ENCODE measurements around the gene COL4A2. TPM values are rescaled to one million over a fixed set of nuclear protein-coding genes. Genes with fewer than 3 reads are reported as not detected.

The COL4A2 gene
- total RNA-seq, 2 donors from 2014 or later, result not detected

DNA sequence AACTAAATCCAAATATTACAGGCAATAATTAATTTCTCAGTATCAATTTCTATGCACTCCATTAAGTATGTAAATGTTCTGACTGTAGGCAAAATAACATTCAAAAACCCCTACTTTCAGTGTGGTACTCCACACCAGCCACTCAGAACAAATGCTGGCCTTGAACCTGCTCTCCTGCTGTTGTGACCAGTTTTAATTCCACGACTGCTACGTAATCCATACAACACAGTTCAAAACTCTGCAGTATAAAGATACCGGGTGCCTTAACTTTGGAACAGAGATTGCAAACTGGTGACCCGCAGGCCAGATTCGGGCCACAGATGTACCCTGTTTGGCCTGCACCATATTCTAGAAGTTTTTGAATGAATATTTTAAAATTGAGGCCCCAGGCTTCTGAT lies 30.5 kb upstream of the COL4A2 start:
- no peak for ATAC-seq (replicated peaks in 1 of 2)
- Mint-ChIP-seq H3K36me3 (ENCODE audit: insufficient read depth in 2 of 2) (no peaks in the 10 kb centered on the region), H3K4me3 (no peak overlapping the region), H3K4me1 (ENCODE audit: low read depth) (peaks cover 12% of the 10 kb centered on the region), H3K27me3 (ENCODE audit: low read depth) (peaks cover 40% of the 10 kb centered on the region), H3K9me3 (no peaks in the 10 kb centered on the region), H3K27ac (no peak overlapping the region)
- DNase-seq, result no peak

DNA sequence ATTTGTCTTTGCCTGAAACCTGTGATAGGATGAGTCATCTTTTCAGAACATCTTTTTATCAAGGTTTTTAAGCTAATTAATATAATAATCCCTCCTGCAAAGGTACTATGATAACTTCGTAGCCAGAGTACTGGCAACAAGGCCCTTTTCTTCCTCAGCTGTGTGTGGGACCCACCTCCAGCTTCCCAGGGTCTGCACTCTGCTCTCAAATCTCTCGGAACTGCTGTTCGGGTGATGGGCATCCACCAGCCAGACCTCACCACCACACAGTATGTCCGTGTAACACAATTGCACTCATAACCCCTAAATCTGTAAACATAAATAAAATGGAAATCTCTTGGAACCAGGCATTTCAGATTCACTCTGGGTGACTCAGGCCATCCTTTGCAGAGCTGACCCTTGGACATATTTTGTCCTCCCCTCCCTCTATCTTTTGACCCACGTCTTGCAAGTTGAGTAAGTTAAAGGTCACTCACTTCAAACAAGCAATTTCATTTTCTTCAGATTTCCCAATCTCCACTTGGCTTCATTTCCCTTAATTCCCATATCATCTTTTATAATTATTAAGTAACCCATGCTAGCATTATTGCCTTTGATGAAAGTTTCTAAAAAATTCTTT lies 29.6 kb upstream of the COL4A2 start:
- no peaks in the 10 kb centered on the region for H3K36me3 Mint-ChIP-seq (ENCODE audit: insufficient read depth in 2 of 2)
- DNase-seq (no peak), ATAC-seq (replicated peaks in 1 of 2) (no peak)
- H3K27me3 Mint-ChIP-seq (ENCODE audit: low read depth), result peaks cover 48% of the 10 kb centered on the region
- no peak overlapping the region for H3K4me3 Mint-ChIP-seq
- no peak overlapping the region for H3K27ac Mint-ChIP-seq
- H3K4me1 Mint-ChIP-seq (ENCODE audit: low read depth), result peaks cover 12% of the 10 kb centered on the region
- H3K9me3 Mint-ChIP-seq, result no peaks in the 10 kb centered on the region

DNA sequence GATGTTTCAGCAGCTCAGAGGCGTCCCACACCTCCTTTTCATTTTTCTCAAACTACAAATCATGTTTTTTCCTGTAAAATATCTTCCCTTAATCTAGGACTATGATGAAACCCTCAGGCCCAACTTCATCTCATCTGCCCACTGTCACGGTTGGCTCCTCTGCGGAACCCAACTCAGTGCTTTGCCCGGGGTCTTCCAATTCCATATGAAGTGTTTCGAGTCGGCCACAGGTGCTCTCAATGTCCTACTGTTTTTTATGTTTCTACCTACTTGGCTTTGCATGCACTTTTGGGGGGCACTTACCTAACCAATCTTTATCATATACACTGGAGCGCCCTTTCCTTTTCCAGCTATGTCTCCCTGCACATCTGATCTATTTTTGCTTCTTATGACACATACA lies 28.2 kb upstream of the COL4A2 start:
- ATAC-seq (replicated peaks in 1 of 2) (no peak), DNase-seq (no peak)
- Mint-ChIP-seq H3K36me3 (ENCODE audit: insufficient read depth in 2 of 2) (no peaks in the 10 kb centered on the region), H3K9me3 (no peaks in the 10 kb centered on the region), H3K27me3 (ENCODE audit: low read depth) (peaks cover 45% of the 10 kb centered on the region), H3K27ac (no peak overlapping the region), H3K4me1 (ENCODE audit: low read depth) (peaks cover 12% of the 10 kb centered on the region), H3K4me3 (no peak overlapping the region)

DNA sequence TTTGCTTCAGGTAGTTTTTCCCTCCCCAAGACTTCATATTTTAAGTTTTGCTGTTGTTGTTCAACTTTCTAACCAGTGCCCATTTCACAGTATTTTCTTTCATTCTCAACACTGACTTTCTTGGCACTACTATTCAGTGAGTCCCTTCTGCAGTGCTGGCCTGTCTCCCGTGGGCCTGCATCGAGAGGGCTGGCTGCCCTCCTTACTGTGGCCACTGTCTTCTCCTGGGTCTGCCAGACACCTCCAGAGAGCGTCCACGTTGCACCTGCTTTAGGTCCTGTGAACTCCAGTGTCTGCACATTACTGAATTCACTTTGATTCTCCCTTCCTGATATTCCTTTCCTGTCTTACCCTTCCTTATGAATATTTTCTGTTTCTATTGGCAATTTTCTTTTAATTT lies 27.4 kb upstream of the COL4A2 start:
- H3K27ac Mint-ChIP-seq, result no peak overlapping the region
- H3K4me3 Mint-ChIP-seq, result no peak overlapping the region
- H3K36me3 Mint-ChIP-seq (ENCODE audit: insufficient read depth in 2 of 2), result no peaks in the 10 kb centered on the region
- no peaks in the 10 kb centered on the region for H3K9me3 Mint-ChIP-seq
- no peak for ATAC-seq (replicated peaks in 1 of 2)
- H3K27me3 Mint-ChIP-seq (ENCODE audit: low read depth), result peaks cover 39% of the 10 kb centered on the region
- peaks cover 12% of the 10 kb centered on the region for H3K4me1 Mint-ChIP-seq (ENCODE audit: low read depth)
- DNase-seq, result no peak

DNA sequence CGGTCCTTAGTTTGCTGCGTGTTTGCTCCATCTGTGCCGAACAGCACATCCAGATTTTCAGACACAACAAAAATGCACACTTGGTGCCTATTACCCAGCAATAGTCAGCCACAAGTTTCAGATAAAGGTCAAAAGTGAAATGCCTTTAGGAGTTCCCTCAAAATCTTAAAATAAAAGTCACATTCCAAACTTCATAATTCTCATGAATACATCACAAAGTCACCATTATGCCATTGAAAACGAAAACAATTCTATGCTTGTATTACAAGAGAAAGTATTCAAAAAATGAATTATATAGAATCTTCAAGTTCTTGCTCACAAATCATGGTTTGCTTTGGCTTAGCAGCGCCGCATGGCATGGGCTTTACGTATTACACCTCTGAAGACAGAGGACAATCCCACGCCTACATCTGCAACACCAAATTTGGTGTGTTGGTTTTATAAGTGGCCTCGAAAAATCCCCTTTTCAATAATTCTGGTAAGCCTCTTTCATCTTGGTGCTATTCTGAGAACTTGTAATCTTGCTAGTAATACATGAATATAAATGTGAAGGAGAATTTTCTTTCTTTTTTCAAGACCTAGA lies 26.8 kb upstream of the COL4A2 start:
- Mint-ChIP-seq H3K4me3 (peak overlapping the region in 1 of 2 donors; percentile 62), H3K4me1 (ENCODE audit: low read depth) (peaks cover 12% of the 10 kb centered on the region), H3K27me3 (ENCODE audit: low read depth) (peaks cover 35% of the 10 kb centered on the region), H3K27ac (no peak overlapping the region), H3K9me3 (no peaks in the 10 kb centered on the region), H3K36me3 (ENCODE audit: insufficient read depth in 2 of 2) (no peaks in the 10 kb centered on the region)
- ATAC-seq (replicated peaks in 1 of 2) (peak; percentile 54 to 80), DNase-seq (peak in 1 of 2 donors; percentile 28)

DNA sequence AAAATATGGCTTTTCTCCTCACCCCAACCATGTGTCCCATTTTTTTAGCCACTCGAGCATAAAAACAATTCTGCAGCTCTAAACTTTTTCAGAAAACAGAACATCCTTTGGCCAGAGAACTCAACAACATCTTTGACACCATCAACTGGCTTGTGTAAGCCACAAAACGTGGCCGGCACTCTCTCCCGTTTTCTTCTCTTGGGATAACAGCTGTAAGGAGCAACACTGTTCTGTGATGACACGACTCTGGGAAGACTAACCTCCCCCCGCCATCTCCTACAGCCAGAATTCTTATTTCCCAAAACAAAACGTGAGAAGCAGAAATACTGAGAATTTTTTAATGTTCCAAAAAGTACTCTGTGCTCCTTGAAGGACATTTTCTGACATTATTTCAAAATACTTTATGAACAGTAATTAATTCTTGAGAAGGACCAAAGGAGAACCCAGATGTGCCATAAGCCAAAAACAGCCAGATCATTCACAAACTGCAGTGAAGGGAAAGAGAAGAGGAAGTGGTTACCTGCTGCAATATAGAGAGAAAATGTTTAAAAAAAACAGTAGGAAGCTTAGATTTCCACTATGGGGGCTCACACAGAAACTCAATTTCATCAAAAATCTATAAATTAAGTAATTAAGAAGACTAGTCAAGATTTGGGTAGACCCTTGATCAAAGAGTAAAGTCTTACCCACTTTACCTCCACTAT lies 25.9 kb upstream of the COL4A2 start:
- Mint-ChIP-seq H3K9me3 (no peaks in the 10 kb centered on the region), H3K4me3 (peak overlapping the region in 1 of 2 donors; percentile 62), H3K27ac (no peak overlapping the region), H3K27me3 (ENCODE audit: low read depth) (peaks cover 35% of the 10 kb centered on the region), H3K36me3 (ENCODE audit: insufficient read depth in 2 of 2) (no peaks in the 10 kb centered on the region), H3K4me1 (ENCODE audit: low read depth) (peaks cover 12% of the 10 kb centered on the region)
- ATAC-seq (replicated peaks in 1 of 2) (no peak), DNase-seq (no peak)

DNA sequence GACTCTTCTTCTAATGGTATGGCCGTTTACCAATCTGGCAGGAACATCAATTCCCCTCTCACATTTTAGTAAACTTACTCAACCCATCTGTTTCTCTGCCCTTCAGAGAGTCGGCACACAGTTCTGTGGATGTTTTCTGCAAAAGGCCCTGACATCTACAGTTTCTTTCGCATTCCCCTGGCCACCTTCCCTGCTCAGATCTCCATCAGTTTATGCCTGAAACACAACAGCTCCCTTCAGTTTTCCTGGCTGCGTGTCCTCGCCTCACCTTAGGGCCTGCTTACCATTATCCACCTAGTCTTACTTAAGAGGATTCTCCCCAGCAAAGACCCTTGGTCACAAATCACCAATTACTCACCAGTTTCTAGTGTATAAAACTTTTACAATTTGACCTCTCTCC lies 25.3 kb upstream of the COL4A2 start:
- no peak for DNase-seq

DNA sequence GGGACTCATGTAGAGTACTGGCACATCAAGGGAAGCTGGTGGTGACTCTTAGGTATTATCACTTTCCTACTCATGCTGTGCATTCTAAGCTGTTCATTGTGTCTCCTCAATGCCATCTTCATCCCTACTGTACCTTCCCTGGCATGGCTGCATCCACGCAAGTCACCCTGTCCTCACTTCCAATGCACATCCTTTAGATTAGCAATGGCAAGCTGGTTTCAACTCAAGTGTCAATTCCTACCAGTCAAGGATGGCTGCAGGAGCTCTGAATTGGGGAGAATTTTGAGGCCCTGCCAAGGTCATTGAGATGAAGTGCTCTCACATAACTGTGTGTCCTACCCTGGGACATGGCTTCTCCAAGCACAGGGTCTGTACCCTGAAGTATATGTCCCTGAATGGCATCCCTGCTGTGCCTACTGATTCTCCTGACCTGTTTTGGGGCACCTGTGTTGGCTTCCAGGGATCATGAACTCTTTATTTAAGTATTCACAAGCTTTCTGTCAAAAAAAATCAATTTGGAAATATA lies 24.7 kb upstream of the COL4A2 start:
- Mint-ChIP-seq H3K9me3 (no peaks in the 10 kb centered on the region), H3K36me3 (ENCODE audit: insufficient read depth in 2 of 2) (no peaks in the 10 kb centered on the region), H3K4me1 (ENCODE audit: low read depth) (peaks cover 12% of the 10 kb centered on the region), H3K27ac (no peak overlapping the region), H3K4me3 (no peak overlapping the region), H3K27me3 (ENCODE audit: low read depth) (peaks cover 35% of the 10 kb centered on the region)
- DNase-seq (no peak), ATAC-seq (replicated peaks in 1 of 2) (no peak)

More for the DNA sequence above, 25.3 kb upstream of the COL4A2 start:
- no peak for ATAC-seq (replicated peaks in 1 of 2)
- Mint-ChIP-seq H3K36me3 (ENCODE audit: insufficient read depth in 2 of 2) (no peaks in the 10 kb centered on the region), H3K27ac (no peak overlapping the region), H3K4me1 (ENCODE audit: low read depth) (peaks cover 12% of the 10 kb centered on the region), H3K9me3 (no peaks in the 10 kb centered on the region), H3K4me3 (no peak overlapping the region), H3K27me3 (ENCODE audit: low read depth) (peaks cover 35% of the 10 kb centered on the region)

DNA sequence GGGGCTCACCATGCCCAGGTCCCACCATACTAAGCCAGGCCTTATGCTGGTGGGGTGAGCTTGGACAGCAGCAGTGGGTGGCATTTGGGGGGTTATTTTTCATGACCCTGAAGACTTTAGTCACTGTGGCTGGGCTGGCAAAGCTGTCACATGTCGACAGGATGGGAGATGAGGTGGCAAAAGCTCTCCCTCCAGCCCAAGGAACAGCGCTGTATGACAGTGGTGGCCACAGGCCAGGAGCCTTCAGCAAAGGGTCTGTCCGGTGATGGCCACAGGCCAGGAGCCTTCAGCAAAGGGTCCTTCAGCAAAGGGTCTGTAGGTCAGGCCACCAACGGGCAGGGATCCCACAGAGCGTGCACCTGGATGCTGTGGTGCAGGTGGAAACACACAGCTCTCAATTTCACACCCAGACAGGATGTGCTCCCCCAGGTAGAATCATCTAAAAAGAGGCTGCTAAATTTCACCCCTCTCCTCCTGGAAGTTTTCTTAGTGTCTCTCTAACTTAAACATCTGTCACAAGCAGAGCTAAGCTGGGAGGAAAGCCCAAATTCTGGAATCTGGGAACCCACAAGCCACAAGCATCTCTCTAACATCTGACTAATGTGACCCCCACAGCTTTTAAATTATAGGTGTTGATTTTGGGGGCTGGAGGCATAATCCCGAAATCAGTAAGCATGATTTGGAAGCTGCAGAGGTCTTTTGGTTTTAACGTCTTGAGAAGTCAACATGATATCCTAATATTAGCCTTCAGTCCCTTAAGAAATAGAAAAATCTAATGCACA lies 23.2 kb upstream of the COL4A2 start:
- Mint-ChIP-seq H3K4me3 (no peak overlapping the region), H3K36me3 (ENCODE audit: insufficient read depth in 2 of 2) (no peaks in the 10 kb centered on the region), H3K27me3 (ENCODE audit: low read depth) (peaks cover 29% of the 10 kb centered on the region), H3K4me1 (ENCODE audit: low read depth) (peaks cover 11% of the 10 kb centered on the region), H3K9me3 (no peaks in the 10 kb centered on the region), H3K27ac (no peak overlapping the region)
- ATAC-seq (replicated peaks in 1 of 2) (no peak), DNase-seq (no peak)

DNA sequence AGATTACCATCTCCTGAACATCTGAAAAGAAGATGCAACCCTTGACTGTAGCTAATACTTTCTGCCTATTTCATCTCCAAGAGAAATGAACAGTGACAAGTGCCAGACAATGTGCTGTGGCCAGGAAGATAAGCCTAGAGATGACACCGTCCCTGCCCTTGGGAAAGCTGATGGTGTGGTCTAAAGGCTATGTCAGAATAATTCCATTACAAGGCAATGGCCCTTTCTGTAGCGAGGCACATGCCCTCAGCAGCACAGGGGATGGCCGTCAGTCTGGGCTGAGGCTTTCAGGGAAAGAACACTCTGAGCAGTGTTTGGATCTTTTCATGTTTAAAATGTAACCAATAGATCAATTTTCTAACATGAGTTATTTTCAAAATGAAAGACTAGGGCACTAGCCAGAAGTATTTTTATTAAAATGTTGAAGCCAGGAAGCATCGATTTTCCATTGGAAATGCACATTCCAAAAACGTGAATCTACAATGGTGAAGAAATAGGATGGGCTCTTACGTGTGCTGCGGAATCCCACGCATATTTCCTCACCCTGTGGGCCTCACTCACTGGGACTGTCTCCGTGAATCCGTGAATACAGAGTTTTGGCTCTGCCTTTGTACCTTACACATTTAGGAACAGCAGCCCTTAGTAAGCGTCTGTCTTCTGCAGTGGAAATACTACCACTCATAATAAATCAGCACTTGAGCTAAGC lies 22.2 kb upstream of the COL4A2 start:
- H3K9me3 Mint-ChIP-seq, result no peaks in the 10 kb centered on the region
- H3K4me3 Mint-ChIP-seq, result no peak overlapping the region
- no peak overlapping the region for H3K27ac Mint-ChIP-seq
- no peak for DNase-seq
- H3K36me3 Mint-ChIP-seq (ENCODE audit: insufficient read depth in 2 of 2), result no peaks in the 10 kb centered on the region
- ATAC-seq (replicated peaks in 1 of 2), result no peak
- H3K4me1 Mint-ChIP-seq (ENCODE audit: low read depth), result peaks cover 7% of the 10 kb centered on the region
- peaks cover 21% of the 10 kb centered on the region for H3K27me3 Mint-ChIP-seq (ENCODE audit: low read depth)

DNA sequence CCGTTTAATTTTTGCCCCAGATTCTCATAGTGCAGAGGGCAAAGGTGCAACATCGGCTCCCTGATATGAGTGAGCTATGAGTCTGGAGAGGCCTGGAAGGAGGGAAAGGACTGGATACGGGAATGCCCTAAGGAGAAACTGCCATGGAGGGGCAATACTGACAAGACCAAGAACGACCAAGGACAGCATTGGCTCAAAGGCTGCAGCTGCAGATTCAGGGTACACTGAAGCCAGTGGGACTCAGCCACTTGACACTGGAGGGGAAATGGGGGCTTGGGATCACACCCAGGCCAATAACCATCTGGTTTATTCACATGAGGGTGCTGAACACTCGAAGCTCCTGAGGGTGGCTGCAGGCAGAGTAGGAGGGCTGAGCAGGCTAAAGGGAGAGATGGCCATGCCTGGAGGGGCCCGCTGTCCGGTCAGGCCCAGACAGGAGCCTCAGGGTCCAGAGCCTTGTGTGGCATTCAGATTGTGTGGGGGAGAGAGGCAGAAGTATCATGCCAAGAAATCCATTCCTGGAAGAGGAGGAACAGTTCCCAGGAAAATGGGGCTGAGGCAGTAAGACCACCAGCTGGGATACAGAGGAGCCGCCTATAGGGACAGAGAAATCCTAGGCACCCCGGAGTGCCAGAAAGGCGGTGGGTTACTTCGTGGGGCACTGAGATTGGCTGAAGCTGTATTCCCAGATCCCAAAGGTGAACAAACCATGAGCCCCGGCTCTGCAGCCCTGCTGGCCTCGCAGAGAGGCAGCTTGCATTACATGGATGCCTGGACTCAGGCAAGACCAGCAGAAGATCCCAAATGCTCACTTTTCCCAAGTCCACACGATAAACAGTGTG lies 20.9 kb upstream of the COL4A2 start:
- H3K9me3 Mint-ChIP-seq, result peaks cover 0 to 2% of the 10 kb centered on the region in 2 donors
- H3K36me3 Mint-ChIP-seq (ENCODE audit: insufficient read depth in 2 of 2), result peaks cover 0 to 2% of the 10 kb centered on the region in 2 donors
- no peak overlapping the region for H3K27ac Mint-ChIP-seq
- ATAC-seq (replicated peaks in 1 of 2) (no peak), DNase-seq (no peak)
- no peaks in the 10 kb centered on the region for H3K4me1 Mint-ChIP-seq (ENCODE audit: low read depth)
- no peak overlapping the region for H3K4me3 Mint-ChIP-seq
- H3K27me3 Mint-ChIP-seq (ENCODE audit: low read depth), result peaks cover 30% of the 10 kb centered on the region

Data from activated T-cell treated with anti-CD3 and anti-CD28 coated beads, Interleukin-2, amount 50 U/mL, for 72 hours (primary cell).